HTR-8/SVneo (cell line): ENCODE measurements around the gene DGKA.
"Not testable (repeated sequence)": the region's sequence is repeated elsewhere in the genome, so short reads cannot be mapped to it uniquely, and the experiment has no call there.

Experiments used
- DNase-seq: peaks from one replicate; pipeline ENCODE4 v3.0.0; 2011; ENCODE audit warnings: low spot score, mixed read lengths; ENCODE audit not compliant: insufficient read length
- FAIRE-seq: peaks from 2 replicates; lab custom pipeline; 2011; peaks lifted over from hg19 to GRCh38; lab: Jason Lieb, UNC

DGKA gene

GRCh38 chr12:55930771-55931316 lies at the start of gene DGKA:
TSS of gene DGKA (plus strand) at chr12:55931162. CDS start at chr12:55936504, 5,342 bp downstream.
- DNase-seq (peak; percentile 57), FAIRE-seq (no peak)

GRCh38 chr12:55885113-55885512 lies 45.8 kb upstream of the DGKA start:
- DNase-seq (no peak), FAIRE-seq (no peak)

DNA sequence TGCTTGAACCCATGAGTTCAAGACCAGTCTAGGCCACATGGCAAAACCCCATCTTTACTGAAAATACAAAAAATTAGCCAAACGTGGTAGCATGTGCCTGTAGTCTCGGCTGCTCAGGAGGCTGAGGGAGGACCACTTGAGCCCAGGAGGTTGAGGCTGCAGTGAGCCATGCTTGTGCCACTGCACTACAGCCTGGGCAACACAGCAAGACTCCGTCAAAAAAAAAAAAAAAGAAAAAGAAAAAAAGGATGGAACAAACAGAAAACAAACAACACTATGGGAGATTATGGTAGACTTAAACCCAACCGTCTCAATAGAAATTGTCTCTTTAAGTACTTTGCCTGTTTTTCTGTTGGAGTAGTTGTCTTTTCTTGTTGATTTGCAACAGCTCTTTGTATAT lies 39.7 kb upstream of the DGKA start:
- no peak for FAIRE-seq
- no peak for DNase-seq

DNA sequence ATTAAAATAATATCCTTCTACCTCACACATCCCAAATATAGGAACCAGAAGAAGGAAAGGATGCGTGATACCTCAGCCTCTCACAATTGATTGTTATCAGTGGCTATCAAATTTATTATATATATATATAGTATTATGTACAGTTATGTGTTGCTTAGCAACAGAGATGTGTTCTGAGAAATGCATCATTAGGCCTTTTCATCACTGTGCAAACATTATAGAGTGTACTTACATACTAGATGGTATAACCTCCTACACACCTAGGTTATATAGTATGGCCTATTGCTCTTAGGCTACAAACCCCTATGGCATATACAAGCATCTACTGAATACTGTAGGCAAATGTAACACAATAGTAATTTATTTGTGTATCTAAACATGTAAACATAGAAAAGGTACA lies 37.2 kb upstream of the DGKA start:
- FAIRE-seq (no peak), DNase-seq (no peak)

DNA sequence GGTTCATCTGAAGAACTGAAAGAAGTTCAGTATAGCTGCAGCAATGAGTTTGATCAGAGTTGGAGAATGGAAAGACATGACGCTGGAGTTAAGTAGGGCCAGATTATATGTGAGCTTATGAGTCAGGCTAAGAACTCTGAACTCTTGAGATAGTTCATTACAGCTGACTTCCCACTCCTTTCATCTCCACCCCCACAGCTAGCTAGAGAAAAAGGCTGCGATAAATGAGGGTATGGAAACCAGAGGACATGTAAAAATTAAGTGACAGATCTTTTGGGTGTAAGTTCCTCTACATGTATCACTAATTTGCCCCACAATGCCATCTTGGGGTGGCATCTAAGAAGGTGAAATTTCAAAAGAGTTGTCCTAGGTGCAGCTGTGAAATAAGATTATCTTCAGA lies 31.9 kb upstream of the DGKA start:
- DNase-seq, result no peak
- no peak for FAIRE-seq

DNA sequence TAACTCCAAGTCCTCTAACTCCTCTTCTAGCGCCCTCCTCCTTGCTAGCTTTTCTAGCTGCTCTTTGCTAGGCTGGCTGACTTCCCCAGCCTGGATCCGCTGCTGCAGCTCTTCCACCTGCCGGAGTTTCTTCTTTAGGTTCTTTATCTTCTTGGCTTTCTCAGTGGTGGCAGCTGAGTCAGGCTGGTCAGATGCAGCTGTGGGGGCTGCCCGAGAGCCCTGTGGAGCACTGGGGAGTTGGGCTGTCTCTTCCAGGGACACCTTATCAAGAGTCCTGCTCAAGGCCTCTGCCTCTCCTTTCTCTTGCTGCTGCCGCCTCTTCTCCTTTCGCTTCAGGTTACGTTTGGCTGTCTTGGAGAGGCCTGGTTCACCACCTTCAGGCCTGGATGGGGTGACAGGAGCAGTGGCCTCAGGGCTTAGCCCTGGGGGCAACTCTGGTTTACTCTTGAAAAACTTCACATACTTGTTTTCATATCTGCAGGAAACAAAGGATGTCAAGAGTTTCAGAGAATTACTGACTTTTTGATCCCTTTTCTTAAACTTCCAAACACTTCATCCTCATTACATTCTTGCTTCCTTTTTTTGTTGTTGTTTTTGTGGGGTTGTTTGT lies 29.0 kb upstream of the DGKA start:
- no peak for FAIRE-seq
- no peak for DNase-seq

DNA sequence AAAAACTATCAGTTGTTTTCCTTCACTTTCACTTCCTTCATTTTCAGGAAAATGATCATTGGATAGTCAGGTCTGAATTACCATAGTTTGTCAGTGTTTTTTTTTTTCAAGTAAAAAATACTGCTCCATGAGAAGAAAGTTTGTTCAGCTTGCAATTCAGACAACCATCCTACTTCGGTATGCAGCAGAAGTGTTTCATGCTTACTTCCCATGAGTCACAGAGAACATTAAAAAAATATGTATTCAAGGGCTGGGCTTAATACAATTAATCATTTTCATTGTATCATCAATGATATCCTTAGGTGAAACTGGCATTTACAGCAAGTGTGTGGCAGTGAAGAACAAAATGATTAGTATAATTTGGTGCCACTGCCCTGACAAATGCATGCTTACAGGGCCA lies 24.9 kb upstream of the DGKA start:
- no peak for DNase-seq
- no peak for FAIRE-seq

DNA sequence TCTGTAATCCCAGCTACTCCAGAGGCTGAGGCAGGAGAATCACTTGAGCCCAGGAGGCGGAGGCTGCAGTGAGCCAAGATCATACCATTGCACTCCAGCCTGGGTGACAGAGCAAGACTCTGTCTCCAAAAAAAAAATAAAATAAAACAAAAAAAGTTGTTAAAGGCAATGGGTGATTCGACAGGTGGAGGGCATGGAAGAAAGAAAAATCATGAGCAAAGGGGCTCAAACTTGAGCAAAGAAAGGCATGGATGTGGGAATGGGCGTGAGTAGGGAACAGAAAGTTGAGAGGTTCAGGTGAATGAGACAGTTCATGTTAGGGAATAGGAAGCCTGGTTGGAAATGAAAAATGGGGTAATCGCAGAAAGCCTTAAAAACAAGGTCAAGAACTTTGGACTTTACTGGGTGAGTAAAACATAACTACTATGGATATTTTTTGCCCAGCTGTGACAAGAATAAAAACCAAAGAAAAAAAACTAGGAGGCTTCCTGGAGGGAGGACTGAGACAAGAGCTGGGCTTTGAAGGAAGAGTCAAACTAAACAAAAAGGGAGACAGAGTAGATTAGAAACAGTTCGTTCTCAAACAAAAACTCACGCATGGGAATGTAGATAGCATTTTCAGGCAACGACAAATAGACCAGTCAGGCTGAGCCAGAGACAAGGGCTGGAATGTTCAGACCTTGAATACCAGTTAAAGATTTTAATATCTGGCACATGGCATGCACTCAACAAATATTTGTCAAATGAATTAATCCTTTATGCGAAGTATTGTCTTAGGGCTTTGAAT lies 22.0 kb upstream of the DGKA start:
- DNase-seq (no peak), FAIRE-seq (no peak)

GRCh38 chr12:55909513-55909884 lies 21.5 kb upstream of the DGKA start:
- no peak for FAIRE-seq
- DNase-seq, result no peak

DNA sequence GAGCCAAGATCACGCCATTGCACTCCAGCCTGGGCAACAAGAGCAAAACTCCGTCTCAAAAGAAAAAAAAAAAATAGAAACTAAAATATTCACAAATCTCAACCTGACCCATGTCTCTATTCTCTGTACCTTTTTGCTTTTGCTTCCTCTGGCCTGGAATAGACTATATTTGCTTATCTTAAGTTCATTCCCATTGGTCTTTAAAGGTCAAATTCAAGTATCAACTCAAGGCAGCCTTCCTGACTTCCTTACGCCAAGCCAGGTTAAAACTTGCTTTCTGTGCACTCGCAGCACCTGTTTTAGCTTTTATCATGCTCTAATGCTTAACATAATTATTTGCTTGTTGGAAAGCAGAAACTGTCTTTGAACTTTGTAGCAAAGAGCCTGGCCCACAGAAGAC lies 18.1 kb upstream of the DGKA start:
- no peak for DNase-seq
- no peak for FAIRE-seq

- DNase-seq, result no peak
- FAIRE-seq, result no peak
These were observed 15.5 kb upstream of the DGKA start for GRCh38 chr12:55915482-55915859.

GRCh38 chr12:55919032-55919431 lies 11.9 kb upstream of the DGKA start:
- not testable (repeated sequence) for FAIRE-seq, DNase-seq

DNA sequence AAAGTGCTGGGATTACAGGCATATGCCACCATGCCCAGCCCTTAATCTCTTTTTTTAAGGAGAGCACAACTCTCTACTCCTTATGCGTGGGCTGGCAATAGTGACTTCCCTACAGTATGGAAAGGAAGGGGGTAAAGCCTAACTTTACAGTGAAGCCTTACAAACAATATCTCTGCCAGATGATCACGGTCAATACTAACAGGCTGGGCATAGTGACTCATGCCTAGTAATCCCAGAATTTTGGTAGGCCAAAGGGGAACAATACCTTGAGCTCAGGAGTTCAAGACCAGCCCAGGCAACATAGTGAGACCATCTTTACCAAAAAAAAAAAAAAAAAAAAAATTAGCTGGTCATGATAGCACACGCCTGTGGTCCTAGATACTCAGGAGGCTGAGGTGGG lies 8.8 kb upstream of the DGKA start:
- FAIRE-seq (no peak), DNase-seq (no peak)

- not testable (repeated sequence) for DNase-seq, FAIRE-seq
These were observed 7.3 kb upstream of the DGKA start for GRCh38 chr12:55923648-55924047.

DNA sequence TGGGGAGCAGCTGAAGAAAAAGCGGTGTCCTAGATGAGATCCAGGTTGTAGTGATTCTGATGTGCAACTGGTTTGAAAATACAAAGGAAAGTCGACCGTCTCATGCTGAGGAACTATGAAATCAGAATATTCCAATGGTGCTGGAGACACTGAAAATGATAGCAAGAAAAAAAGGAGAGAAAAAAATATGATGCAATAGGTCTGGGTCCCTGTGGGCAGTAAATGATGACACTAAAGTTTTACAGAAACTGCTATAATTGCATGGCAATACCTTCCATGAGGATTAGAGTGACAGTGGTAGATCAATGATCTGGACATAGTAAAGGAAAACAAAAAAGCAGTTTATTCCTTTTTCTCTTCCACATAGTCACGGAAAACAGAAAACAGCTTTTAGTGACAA lies 5.6 kb upstream of the DGKA start:
- DNase-seq, result no peak
- FAIRE-seq, result no peak

GRCh38 chr12:55925870-55926737 lies 4.9 kb upstream of the DGKA start:
- FAIRE-seq (no peak), DNase-seq (no peak)

DNA sequence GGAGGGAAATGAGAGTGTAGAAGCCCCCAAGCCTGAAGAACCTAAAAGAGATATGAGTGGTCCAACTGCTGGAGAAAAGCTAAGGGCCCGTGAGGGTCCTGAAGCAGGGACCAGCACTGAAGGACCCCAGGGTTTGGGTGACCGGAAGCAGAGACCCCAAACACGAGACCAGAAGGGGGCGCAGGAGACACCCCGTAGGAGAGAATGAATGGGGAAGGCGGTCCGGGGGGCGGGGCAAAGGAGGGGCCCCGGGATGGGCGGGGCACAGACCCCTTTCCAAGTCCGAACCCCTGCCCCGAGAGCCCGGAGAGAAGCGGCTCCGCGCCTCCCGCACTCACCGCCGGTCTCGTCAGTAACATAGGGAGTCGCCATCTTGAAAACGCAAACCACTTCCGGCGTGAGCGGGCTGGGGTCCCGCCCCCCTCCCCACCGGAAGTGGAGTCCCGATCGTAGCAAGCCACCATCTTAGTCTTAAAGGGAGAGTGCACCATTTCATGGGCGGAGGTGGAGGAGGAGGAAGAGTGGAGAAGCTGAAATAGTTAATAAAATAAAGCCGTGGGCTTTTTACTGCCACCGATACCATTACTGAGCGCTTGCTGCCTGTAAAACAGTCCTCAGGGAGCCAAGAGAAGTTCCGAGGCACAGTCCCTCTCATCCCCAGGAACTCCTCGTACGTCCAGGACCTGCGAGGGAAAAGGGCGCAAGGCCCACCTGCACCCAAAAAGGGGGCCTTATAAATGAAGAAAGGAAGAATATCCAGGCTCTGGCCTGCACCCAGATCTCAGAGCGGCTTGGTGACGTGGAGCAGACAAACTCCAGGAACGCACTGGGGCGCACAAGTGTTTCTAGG lies 4.0 kb upstream of the DGKA start:
- DNase-seq (peak; percentile 93), FAIRE-seq (peak; percentile 60)

DNA sequence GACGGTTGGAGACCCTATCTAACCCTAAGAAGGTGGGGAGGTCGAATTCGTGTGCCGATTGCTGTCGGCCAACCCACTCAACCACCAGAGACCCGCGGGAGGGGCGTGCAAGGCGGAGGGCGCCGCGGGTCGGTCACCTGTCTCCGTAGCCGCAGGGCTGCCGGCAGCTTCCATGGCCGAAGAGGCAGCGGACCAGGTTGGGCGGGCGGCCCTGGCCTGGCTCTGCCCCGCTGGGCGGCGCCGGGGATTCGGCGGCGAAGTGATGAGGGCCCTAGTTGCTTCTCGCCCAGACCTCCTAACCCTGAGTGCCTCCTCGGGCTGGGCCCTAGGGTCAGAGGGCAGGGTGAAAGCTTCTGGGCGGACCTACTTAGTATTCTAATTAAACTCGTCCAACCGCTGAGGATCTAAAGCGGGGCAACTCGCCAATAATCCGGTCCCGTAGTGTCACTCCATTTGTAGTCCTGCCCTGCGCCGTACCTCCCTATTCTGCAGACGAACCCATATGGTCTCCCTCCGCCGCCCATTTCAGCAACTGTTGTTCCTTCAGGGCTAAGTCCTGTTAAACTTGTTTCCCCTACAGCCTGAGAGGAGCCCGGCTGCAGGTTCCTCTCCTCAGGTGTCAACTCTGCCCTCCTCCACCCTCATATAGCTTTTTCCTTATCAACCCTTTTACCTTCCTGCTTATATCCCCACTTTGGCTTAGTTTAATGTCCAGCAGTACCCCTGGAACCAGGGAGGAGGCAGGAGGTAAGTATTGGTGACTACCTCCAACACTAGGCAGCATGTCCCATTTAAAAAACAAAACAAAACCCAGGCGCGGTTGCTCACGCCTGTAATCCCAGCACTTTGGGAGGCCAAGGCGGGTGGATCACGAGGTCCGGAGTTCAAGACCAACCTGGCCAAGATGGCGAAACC lies 3.1 kb upstream of the DGKA start, which contains the start of gene PYM1:
Gene PYM1 (minus strand): TSS at position 307 of the 915 bp plus-strand sequence. CDS start 133 bp downstream, at position 174.
- DNase-seq (no peak), FAIRE-seq (no peak)

GRCh38 chr12:55929306-55929791 lies 1.6 kb upstream of the DGKA start:
- DNase-seq, result no peak
- no peak for FAIRE-seq
